Gastrocnemius medialis (tissue), 4 donors: Measurements from ENCODE around the gene GTF2A2. TPM values are rescaled to one million over a fixed set of nuclear protein-coding genes. Genes with fewer than 3 reads are reported as not detected.

Experiments used
- ATAC-seq, 2 donors: fragments of 150-250 bp; one replicate each; pipeline ENCODE4 v1.9.1; 2016
- DNase-seq, 2 donors: peaks; one replicate each; pipeline ENCODE4 v3.0.0-alpha.2; 2019
- H3K27ac ChIP-seq, 4 donors: fragments of 200-600 bp; sonication (generic); 1 replicate in 1 of 4; 2 replicates in 3 of 4; pipeline ENCODE4 v1.5.1; 2016 to 2018; ENCODE audit warnings: mild to moderate bottlenecking in 2 of 4, moderate library complexity in 1 of 4
- H3K27me3 ChIP-seq, 3 donors: fragments of 200-600 bp; sonication (generic) in 2 of 3; 1 replicate in 1 of 3; 2 replicates in 2 of 3; pipeline versions ENCODE4 v1.5.1 to v1.6.0; 2016 to 2019; ENCODE audit warnings: mild to moderate bottlenecking in 1 of 3, moderate library complexity in 1 of 3
- H3K36me3 ChIP-seq, 2 donors: fragments of 200-600 bp; sonication (generic) in 1 of 2; one replicate each; pipeline ENCODE4 v1.5.1; 2017 to 2018
- H3K4me1 ChIP-seq, 2 donors: fragments of 200-600 bp; sonication (generic) in 1 of 2; one replicate each; pipeline ENCODE4 v1.5.1; 2016 to 2017; ENCODE audit warnings: mild to moderate bottlenecking in 2 of 2
- H3K4me3 ChIP-seq, 4 donors: fragments of 200-600 bp; sonication (generic) in 3 of 4; 1 replicate in 1 of 4; 2 replicates in 3 of 4; pipeline ENCODE4 v1.5.1; 2016 to 2019; ENCODE audit warnings: mild to moderate bottlenecking in 2 of 4
- H3K9me3 ChIP-seq, 3 donors: fragments of 200-600 bp; sonication (generic) in 2 of 3; 1 replicate in 1 of 3; 2 replicates in 2 of 3; pipeline ENCODE4 v1.5.1; 2016 to 2019
- CTCF ChIP-seq, 5 experiments: fragments of 450-650 bp in 3 of 5; fragments of 200-600 bp in 2 of 5; sonication (generic) in 2 of 5; IDR thresholded peaks in 4 of 5; conservative IDR thresholded peaks in 1 of 5; 1 replicate in 4 of 5; 2 replicates in 1 of 5; pipeline ENCODE4 v1.5.1; 2016 to 2019; ENCODE audit warnings: antibody characterized with exemption in 5 of 5, mild to moderate bottlenecking in 3 of 5, moderate library complexity in 3 of 5
- POLR2A ChIP-seq, 2 donors: fragments of 450-650 bp; IDR thresholded peaks; one replicate each; pipeline ENCODE4 v1.6.1; 2017; ENCODE audit warnings: antibody characterized with exemption in 2 of 2, mild to moderate bottlenecking in 2 of 2, moderate library complexity in 2 of 2
- in situ Hi-C, 4 donors: fragments of 200-750 bp; cut with MboI; loops; one replicate each; pipeline versions ENCODE4 v1.15.0 to v1.8.0; 2017; ENCODE audit warnings: low sequenced_read_pairs in 4 of 4
- intact Hi-C: fragments of 100-400 bp; cut with DNase I; formaldehyde crosslinking; loops from one replicate; pipeline ENCODE4 v1.15.1; 2023; ENCODE audit warnings: low total_unique reads
- total RNA-seq, 4 donors: library from RNA; depleted of rRNA; stranded (reverse); fragments of >200 nt; gene quantifications; one replicate each; pipeline versions ENCODE4 v1.1.0 to v1.2.3, GENCODE V29; 2016

The GTF2A2 gene
- total RNA-seq, 4 donors from 2014 or later = 37.9 to 86.0 (median 53.5) TPM

- DNase-seq = no peak
- Histone ChIP-seq H3K27me3 (no peaks in the 10 kb centered on the region), H3K9me3 (no peaks in the 10 kb centered on the region), H3K4me3 (no peak overlapping the region), H3K27ac (peak overlapping the region in 2 of 4 donors; percentile 7 to 26), H3K36me3 (peaks cover 0 to 34% of the 10 kb centered on the region in 2 donors), H3K4me1 (peaks cover 8 to 12% of the 10 kb centered on the region in 2 donors)
- in situ Hi-C loops (no loop called here), intact Hi-C loops (no loop called here)
- ATAC-seq = no peak
- TF ChIP-seq POLR2A (IDR thresholded peaks at IDR 0.05) (no peak), CTCF (IDR thresholded peaks at IDR 0.05 in 4 of 5, conservative IDR thresholded peaks at IDR 0.05 in 1 of 5) (no peak)
Measured at GRCh38 chr15:59662260-59662659, 4.9 kb upstream of the GTF2A2 start.

- Histone ChIP-seq H3K4me1 (peaks cover 19 to 33% of the 10 kb centered on the region in 2 donors), H3K27ac (no peak overlapping the region), H3K36me3 (peaks cover 0 to 16% of the 10 kb centered on the region in 2 donors), H3K4me3 (no peak overlapping the region), H3K9me3 (no peaks in the 10 kb centered on the region), H3K27me3 (no peaks in the 10 kb centered on the region)
- in situ Hi-C loops (no loop called here), intact Hi-C loops (no loop called here)
- ATAC-seq = no peak
- TF ChIP-seq POLR2A (IDR thresholded peaks at IDR 0.05) (no peak), CTCF (IDR thresholded peaks at IDR 0.05 in 4 of 5, conservative IDR thresholded peaks at IDR 0.05 in 1 of 5) (no peak)
- no peak for DNase-seq
Measured at GRCh38 chr15:59659366-59659765, 2.1 kb upstream of the GTF2A2 start.

GRCh38 chr15:59657635-59658125 lies 365 bp upstream of the GTF2A2 start:
- Histone ChIP-seq H3K36me3 (peaks cover 0 to 3% of the 10 kb centered on the region in 2 donors), H3K27ac (peak overlapping the region; percentile 84 to 94 (median 88)), H3K9me3 (no peaks in the 10 kb centered on the region), H3K27me3 (no peaks in the 10 kb centered on the region), H3K4me3 (peak overlapping the region; percentile 93 to 99 (median 96)), H3K4me1 (peaks cover 19 to 30% of the 10 kb centered on the region in 2 donors)
- no peak for TF ChIP-seq POLR2A (IDR thresholded peaks at IDR 0.05)
- no peak for TF ChIP-seq CTCF (IDR thresholded peaks at IDR 0.05 in 4 of 5, conservative IDR thresholded peaks at IDR 0.05 in 1 of 5)
- intact Hi-C loops (loop anchor here (1.0 kb wide), 1 partner anchor 32 kb away; the partner anchor contains the start of gene BNIP2), in situ Hi-C loops (no loop called here)
- ATAC-seq = peak; percentile 25
- no peak for DNase-seq

- DNase-seq (no peak), ATAC-seq (no peak)
- Histone ChIP-seq H3K4me3 (no peak overlapping the region), H3K9me3 (no peaks in the 10 kb centered on the region), H3K4me1 (peaks cover 11 to 22% of the 10 kb centered on the region in 2 donors), H3K27me3 (no peaks in the 10 kb centered on the region), H3K36me3 (peaks cover 0 to 32% of the 10 kb centered on the region in 2 donors), H3K27ac (no peak overlapping the region)
- intact Hi-C loops = no loop called here
- TF ChIP-seq POLR2A (IDR thresholded peaks at IDR 0.05) (no peak), CTCF (IDR thresholded peaks at IDR 0.05 in 4 of 5, conservative IDR thresholded peaks at IDR 0.05 in 1 of 5) (no peak)
- in situ Hi-C loops = no loop called here
Measured at GRCh38 chr15:59654046-59654445, 3.3 kb downstream of the GTF2A2 start.

GRCh38 chr15:59649603-59650002 lies 7.7 kb downstream of the GTF2A2 start:
- H3K4me1 ChIP-seq = no peaks in the 10 kb centered on the region
- DNase-seq (no peak), ATAC-seq (no peak)
- in situ Hi-C loops = no loop called here
- H3K36me3 ChIP-seq = peaks cover 0 to 54% of the 10 kb centered on the region in 2 donors
- no peaks in the 10 kb centered on the region for H3K27me3 ChIP-seq
- TF ChIP-seq POLR2A (IDR thresholded peaks at IDR 0.05) = no peak
- TF ChIP-seq CTCF (IDR thresholded peaks at IDR 0.05 in 4 of 5, conservative IDR thresholded peaks at IDR 0.05 in 1 of 5) = no peak
- no peak overlapping the region for H3K27ac ChIP-seq
- intact Hi-C loops = no loop called here
- no peak overlapping the region for H3K4me3 ChIP-seq
- no peaks in the 10 kb centered on the region for H3K9me3 ChIP-seq
